OCI-LY7 (cell line): Measurements from ENCODE around the gene TEX29.

ENCODE experiments used
- CTCF ChIP-seq: fragments of 200-600 bp; sonication (generic); conservative IDR thresholded peaks from 2 replicates; pipeline ENCODE4 v1.5.1; 2014; ENCODE audit warnings: mild to moderate bottlenecking, antibody characterized with exemption, low read length, moderate library complexity, mixed read lengths
- EZH2phosphoT487 ChIP-seq: fragments of 200-600 bp; sonication (generic); IDR thresholded peaks from 2 replicates; pipeline ENCODE4 v1.6.1; 2018; ENCODE audit warnings: low read depth, borderline replicate concordance, mild to moderate bottlenecking, mixed run types, antibody characterized with exemption, low read length, moderate library complexity, mixed read lengths

DNA sequence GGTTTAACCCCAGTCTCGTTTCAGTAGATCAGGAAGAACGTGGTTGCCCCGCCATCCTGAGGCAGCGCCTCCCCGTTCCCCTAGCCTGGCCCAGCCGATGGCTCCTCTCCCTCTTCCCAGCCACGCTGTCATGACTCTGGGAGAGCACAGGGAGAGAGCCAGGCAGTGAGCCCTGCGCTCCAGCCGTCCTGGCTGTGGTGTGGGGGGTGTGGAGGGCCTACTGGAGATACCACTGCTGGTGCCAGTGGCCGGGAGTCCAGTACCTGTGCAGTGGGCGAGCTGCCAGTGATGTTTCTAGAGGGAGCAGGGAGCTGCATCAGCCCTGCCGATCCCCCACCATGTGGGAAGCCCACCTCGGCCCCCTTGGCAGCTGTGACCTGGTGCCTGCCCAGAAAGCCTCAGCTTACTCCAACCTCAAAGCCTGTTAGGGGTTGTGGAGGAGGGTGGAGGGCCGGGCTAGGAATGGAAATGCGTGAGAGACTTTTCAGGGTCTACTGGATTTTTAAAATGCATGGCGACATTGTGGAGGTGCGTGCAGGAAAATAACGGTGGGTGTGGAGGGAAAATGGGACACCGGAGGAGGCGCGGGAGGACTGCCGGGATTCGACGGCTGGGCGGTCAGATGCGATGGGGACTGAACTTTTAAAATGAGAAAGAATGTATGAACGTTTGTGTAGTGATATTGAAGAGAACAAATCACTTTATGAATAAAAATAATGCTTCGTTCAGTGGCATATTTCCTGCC lies 4.9 kb downstream of the TEX29 start:
- TF ChIP-seq EZH2phosphoT487 (no peak), CTCF (no peak)
